K562 (cell line): ENCODE data around the gene C6orf15. TPM values are rescaled to one million over a fixed set of nuclear protein-coding genes. Genes with fewer than 3 reads are reported as not detected.

Experiments
- ATF2 ChIP-seq: sonication (generic); formaldehyde crosslinking; IDR thresholded peaks from 2 replicates; pipeline ENCODE4 v1.8.1; 2022; ENCODE audit warnings: missing genetic modification reagents
- CAMTA2 ChIP-seq: fragments of 250-450 bp; sonication (Bioruptor Pico); conservative IDR thresholded peaks from 2 replicates; pipeline ENCODE4 v1.5.1; 2022
- HDAC6 ChIP-seq: IDR thresholded peaks from 2 replicates; pipeline ENCODE4 v1.6.1; 2012; ENCODE audit warnings: low read depth, mild to moderate bottlenecking, control low read depth, inconsistent platforms, low read length, moderate library complexity
- SMARCA4 ChIP-seq: fragments of 450-650 bp; IDR thresholded peaks from 2 replicates; pipeline ENCODE4 v1.6.1; 2016
- SMARCA5 ChIP-seq: fragments of 450-650 bp; IDR thresholded peaks from 2 replicates; pipeline ENCODE4 v1.6.1; 2016
- SMARCE1 ChIP-seq: fragments of 450-650 bp; IDR thresholded peaks from 2 replicates; pipeline ENCODE4 v1.7.1; 2016; ENCODE audit warnings: mild to moderate bottlenecking
- SRF ChIP-seq, 2 experiments: fragments of 250-450, 450-650 bp in 1 of 2; sonication (Bioruptor Pico) in 1 of 2; sonication (generic) in 1 of 2; formaldehyde crosslinking; IDR thresholded peaks; 2 replicates each; pipeline versions ENCODE4 v1.5.0 to v1.5.1; 2020 to 2022; ENCODE audit warnings: mild to moderate bottlenecking in 1 of 2, missing genetic modification reagents in 1 of 2
- TRIM25 ChIP-seq: fragments of 450-650 bp; IDR thresholded peaks from 2 replicates; pipeline ENCODE4 v1.7.0; 2016; ENCODE audit warnings: borderline replicate concordance
- ZNF407 ChIP-seq: fragments of 450-650 bp; IDR thresholded peaks from 2 replicates; pipeline ENCODE4 v1.6.1; 2016; ENCODE audit warnings: low read depth
- polyA plus RNA-seq, 8 experiments: library from polyadenylated mRNA; depleted of rRNA in 4 of 8; stranded (reverse) in 5 of 8; unstranded in 3 of 8; fragments of >200 nt; fragmentation: Nextera tagmentation in 2 of 8; fragmentation: Illumina TruSeq in 1 of 8; extraction: Ambion mirVana in 2 of 8; extraction: Trizol in 1 of 8; gene quantifications; 2 replicates each; pipeline versions ENCODE4 v1.2.1 to v1.2.3, GENCODE V29; 2011 to 2014; ENCODE audit warnings: inconsistent platforms in 1 of 8, missing spikeins in 1 of 8
- total RNA-seq, 7 experiments: library from RNA; depleted of rRNA in 6 of 7; stranded (reverse); fragments of >200 nt in 6 of 7; fragmentation: Illumina TruSeq in 2 of 7; extraction: Trizol in 2 of 7; gene quantifications; 2 replicates each; pipeline versions ENCODE4 v1.2.1 to v1.2.3, GENCODE V29; 2011 to 2021; ENCODE audit warnings: low replicate concordance in 1 of 7
- TF ChIP-seq, protein P1 (sequence below), 2 experiments: fragments of 150-350 bp in 1 of 2; IDR thresholded peaks; 2 replicates each; pipeline ENCODE4 v1.6.1; 2012 to 2016; ENCODE audit warnings: low read depth in 2 of 2, low read length in 2 of 2, mild to moderate bottlenecking in 1 of 2, moderate library complexity in 1 of 2

The C6orf15 gene
- total and polyA plus RNA-seq, 9 of the 15 experiments (the other 6 are each of a cell fraction or from before 2014, with no cell fraction given), result not detected

GRCh38 chr6:31158863-31159855, 46.8 kb upstream of the C6orf15 start (continued):
- TF ChIP-seq ATF2, result no peak
- TF ChIP-seq SMARCE1, result 0 out of 2 replicates have a peak, but pooled peaks have one; percentile 10
- no peak for TF ChIP-seq CAMTA2 (CRISPR knock-in tag)
- TF ChIP-seq, protein P1, sequence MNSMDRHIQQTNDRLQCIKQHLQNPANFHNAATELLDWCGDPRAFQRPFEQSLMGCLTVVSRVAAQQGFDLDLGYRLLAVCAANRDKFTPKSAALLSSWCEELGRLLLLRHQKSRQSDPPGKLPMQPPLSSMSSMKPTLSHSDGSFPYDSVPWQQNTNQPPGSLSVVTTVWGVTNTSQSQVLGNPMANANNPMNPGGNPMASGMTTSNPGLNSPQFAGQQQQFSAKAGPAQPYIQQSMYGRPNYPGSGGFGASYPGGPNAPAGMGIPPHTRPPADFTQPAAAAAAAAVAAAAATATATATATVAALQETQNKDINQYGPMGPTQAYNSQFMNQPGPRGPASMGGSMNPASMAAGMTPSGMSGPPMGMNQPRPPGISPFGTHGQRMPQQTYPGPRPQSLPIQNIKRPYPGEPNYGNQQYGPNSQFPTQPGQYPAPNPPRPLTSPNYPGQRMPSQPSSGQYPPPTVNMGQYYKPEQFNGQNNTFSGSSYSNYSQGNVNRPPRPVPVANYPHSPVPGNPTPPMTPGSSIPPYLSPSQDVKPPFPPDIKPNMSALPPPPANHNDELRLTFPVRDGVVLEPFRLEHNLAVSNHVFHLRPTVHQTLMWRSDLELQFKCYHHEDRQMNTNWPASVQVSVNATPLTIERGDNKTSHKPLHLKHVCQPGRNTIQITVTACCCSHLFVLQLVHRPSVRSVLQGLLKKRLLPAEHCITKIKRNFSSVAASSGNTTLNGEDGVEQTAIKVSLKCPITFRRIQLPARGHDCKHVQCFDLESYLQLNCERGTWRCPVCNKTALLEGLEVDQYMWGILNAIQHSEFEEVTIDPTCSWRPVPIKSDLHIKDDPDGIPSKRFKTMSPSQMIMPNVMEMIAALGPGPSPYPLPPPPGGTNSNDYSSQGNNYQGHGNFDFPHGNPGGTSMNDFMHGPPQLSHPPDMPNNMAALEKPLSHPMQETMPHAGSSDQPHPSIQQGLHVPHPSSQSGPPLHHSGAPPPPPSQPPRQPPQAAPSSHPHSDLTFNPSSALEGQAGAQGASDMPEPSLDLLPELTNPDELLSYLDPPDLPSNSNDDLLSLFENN (IDR thresholded peaks at IDR 0.05; ENCODE audit: low read depth in 2 of 2, low read length in 2 of 2), result no peak
- TF ChIP-seq SMARCA4, result peak; percentile 45; the same call in 1 of the 2 replicates
- no peak for TF ChIP-seq SRF (CRISPR knock-in tag; IDR thresholded peaks at IDR 0.05)
- 0 out of 2 replicates have a peak, but pooled peaks have one; percentile 22 for TF ChIP-seq SMARCA5
- TF ChIP-seq HDAC6, result no peak
- TF ChIP-seq ZNF407, result no peak
- TF ChIP-seq TRIM25, result 0 out of 2 replicates have a peak, but pooled peaks have one; percentile 0
